GM19452 (cell line): Measurements from ENCODE around the gene SLC11A2.
"Not testable (repeated sequence)": the region's sequence is repeated elsewhere in the genome, so short reads cannot be mapped to it uniquely, and the experiment has no call there.

Experiments
- ATAC-seq: cut with Tn5 transposase; IDR thresholded peaks from one replicate; pipeline ENCODE4 v1.9.1; 2021; ENCODE audit not compliant: unreplicated experiment

Gene SLC11A2

GRCh38 chr12:50951112-50951511 lies 75.1 kb downstream of the SLC11A2 start:
- ATAC-seq: no peak

GRCh38 chr12:50949801-50950302 lies 76.3 kb downstream of the SLC11A2 start:
- no peak for ATAC-seq

- no peak for ATAC-seq
Measured at GRCh38 chr12:50948798-50949197, 77.4 kb downstream of the SLC11A2 start.

- no peak for ATAC-seq
Measured at GRCh38 chr12:50947933-50948626, 78.1 kb downstream of the SLC11A2 start.

GRCh38 chr12:50937653-50938052 lies 88.5 kb downstream of the SLC11A2 start:
- no peak for ATAC-seq

GRCh38 chr12:50936821-50937530 lies 89.2 kb downstream of the SLC11A2 start:
- no peak for ATAC-seq

- ATAC-seq: no peak
Measured at GRCh38 chr12:50934981-50935807, 91.0 kb downstream of the SLC11A2 start.

GRCh38 chr12:50934371-50934851 lies 91.8 kb downstream of the SLC11A2 start:
- no peak for ATAC-seq

GRCh38 chr12:50933459-50934124 lies 92.6 kb downstream of the SLC11A2 start:
- ATAC-seq: no peak

- no peak for ATAC-seq
Measured at GRCh38 chr12:50932787-50933280, 93.3 kb downstream of the SLC11A2 start.

- ATAC-seq: not testable (repeated sequence)
Measured at GRCh38 chr12:50930477-50930876, 95.7 kb downstream of the SLC11A2 start.

- ATAC-seq: no peak
Measured at GRCh38 chr12:50929831-50930230, 96.4 kb downstream of the SLC11A2 start.
